ENCODE results near the gene RND3.

Gene RND3

DNA sequence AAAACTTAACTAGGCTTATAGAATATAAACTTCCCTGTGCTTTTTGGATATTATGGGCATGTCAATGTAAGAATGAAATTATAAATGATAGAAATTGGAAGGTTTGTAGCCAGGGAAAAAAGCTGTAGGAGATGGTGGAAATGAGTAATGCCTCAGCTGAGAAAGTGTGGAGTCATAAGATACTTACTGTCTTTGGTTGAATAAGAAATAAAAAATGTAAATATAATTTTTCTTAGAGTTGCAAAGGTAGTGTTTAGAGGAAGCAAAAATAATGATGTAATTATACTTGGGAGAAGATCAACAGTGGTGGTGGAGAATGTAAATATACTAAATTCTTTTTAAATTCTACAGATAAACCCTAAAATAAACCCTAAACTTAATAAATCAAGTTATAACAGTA is 26.2 kb upstream of the RND3 start:
- H3K9me3 Mint-ChIP-seq = peaks cover 2% of the 10 kb centered on the region
- ATAC-seq (ENCODE audit: low read depth) (no peak), DNase-seq (ENCODE audit: low spot score in 2 of 2) (no peak)
- no peaks in the 10 kb centered on the region for H3K27me3 Mint-ChIP-seq
- H3K4me3 Mint-ChIP-seq = no peak overlapping the region
- no peaks in the 10 kb centered on the region for H3K36me3 Mint-ChIP-seq
- no peak overlapping the region for H3K27ac Mint-ChIP-seq
- H3K4me1 Mint-ChIP-seq = no peaks in the 10 kb centered on the region

GRCh38 chr2:150508497-150509137 is 21.1 kb upstream of the RND3 start:
- ATAC-seq (ENCODE audit: low read depth) (no peak), DNase-seq (ENCODE audit: low spot score in 2 of 2) (no peak)
- Mint-ChIP-seq H3K4me1 (no peaks in the 10 kb centered on the region), H3K27ac (no peak overlapping the region), H3K4me3 (no peak overlapping the region), H3K9me3 (no peaks in the 10 kb centered on the region), H3K27me3 (no peaks in the 10 kb centered on the region), H3K36me3 (no peaks in the 10 kb centered on the region)

- Mint-ChIP-seq H3K27ac (no peak overlapping the region), H3K4me3 (no peak overlapping the region), H3K4me1 (no peaks in the 10 kb centered on the region), H3K27me3 (no peaks in the 10 kb centered on the region), H3K9me3 (no peaks in the 10 kb centered on the region), H3K36me3 (no peaks in the 10 kb centered on the region)
- no peak for ATAC-seq (ENCODE audit: low read depth)
- DNase-seq (ENCODE audit: low spot score in 2 of 2) = no peak
Observed at GRCh38 chr2:150507071-150507470, 19.6 kb upstream of the RND3 start.

DNA sequence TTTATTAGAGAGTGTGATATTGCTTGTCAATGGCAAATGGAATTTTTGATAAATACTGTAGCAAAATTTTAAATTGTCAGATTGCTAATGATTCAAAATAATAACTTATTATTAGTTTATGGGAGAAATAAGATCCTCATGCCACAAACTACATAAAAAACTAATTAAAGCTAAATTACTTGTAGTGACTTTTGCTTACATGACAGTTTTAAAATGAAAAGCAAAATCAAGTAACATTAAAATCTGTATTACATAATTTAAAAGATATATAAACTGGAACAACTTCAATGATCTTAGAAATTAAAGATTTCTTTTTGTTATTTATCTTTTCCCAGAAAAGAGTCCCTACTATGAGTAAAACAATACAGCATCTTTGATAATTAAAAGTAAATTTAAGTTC is 17.7 kb upstream of the RND3 start:
- no peaks in the 10 kb centered on the region for H3K36me3 Mint-ChIP-seq
- no peaks in the 10 kb centered on the region for H3K4me1 Mint-ChIP-seq
- no peak for DNase-seq (ENCODE audit: low spot score in 2 of 2)
- no peak overlapping the region for H3K27ac Mint-ChIP-seq
- H3K4me3 Mint-ChIP-seq = no peak overlapping the region
- H3K27me3 Mint-ChIP-seq = no peaks in the 10 kb centered on the region
- no peak for ATAC-seq (ENCODE audit: low read depth)
- H3K9me3 Mint-ChIP-seq = no peaks in the 10 kb centered on the region

DNA sequence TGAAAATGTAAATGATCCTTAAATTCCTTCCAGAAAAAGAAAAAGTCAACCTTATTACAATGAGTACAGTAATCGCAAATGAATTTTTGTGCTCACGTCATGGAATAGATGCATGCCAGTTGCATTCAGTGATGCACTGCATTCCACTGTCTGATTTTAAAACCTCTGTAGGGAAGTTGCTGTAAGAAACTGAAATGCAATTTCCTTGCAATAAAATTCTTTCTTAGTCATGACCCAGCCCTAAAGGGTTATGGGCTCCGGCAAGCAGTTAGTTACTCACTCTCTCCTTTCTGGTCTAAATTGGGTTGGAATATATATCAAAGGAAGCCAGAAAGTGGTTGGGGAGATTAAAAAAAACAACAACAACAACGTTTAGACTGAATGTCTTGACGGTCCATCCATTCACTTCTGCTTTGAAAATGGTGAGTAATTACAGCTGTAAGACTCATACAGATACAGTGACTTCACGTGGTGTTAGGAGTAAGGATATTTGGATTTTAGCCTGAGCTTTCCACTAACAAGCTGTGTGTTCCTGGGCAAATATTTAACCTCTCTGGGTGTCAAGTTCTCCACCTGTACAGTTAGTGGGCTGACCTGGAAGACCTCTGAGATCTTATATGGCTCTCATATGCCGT is 8.6 kb upstream of the RND3 start:
- no peak for ATAC-seq (ENCODE audit: low read depth)
- no peaks in the 10 kb centered on the region for H3K4me1 Mint-ChIP-seq
- H3K36me3 Mint-ChIP-seq = no peaks in the 10 kb centered on the region
- no peak overlapping the region for H3K27ac Mint-ChIP-seq
- no peak for DNase-seq (ENCODE audit: low spot score in 2 of 2)
- H3K27me3 Mint-ChIP-seq = no peaks in the 10 kb centered on the region
- H3K4me3 Mint-ChIP-seq = no peak overlapping the region
- no peaks in the 10 kb centered on the region for H3K9me3 Mint-ChIP-seq

DNA sequence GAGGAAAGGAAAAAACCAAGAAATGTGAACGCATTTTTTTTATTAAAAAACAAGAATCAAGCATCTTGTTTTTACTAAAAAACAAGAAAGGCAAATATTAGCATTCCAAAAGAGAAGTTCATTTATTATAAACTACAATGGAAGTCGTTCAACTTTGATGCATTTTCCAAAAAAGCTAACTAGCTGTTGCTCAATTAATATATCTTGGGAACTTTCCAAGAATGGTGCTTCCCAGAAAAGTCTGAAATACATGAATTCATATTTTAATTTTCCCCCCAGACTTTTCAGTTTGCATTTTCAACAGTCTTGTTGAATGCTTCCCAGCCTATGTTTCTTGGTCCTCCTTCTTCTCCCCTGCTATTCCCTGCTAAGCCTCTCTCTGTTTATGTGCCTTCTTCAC is 7.5 kb upstream of the RND3 start:
- no peak overlapping the region for H3K4me3 Mint-ChIP-seq
- H3K4me1 Mint-ChIP-seq = no peaks in the 10 kb centered on the region
- H3K9me3 Mint-ChIP-seq = peaks cover 3% of the 10 kb centered on the region
- ATAC-seq (ENCODE audit: low read depth) (no peak), DNase-seq (ENCODE audit: low spot score in 2 of 2) (no peak)
- H3K36me3 Mint-ChIP-seq = no peaks in the 10 kb centered on the region
- peaks cover 2% of the 10 kb centered on the region for H3K27me3 Mint-ChIP-seq
- no peak overlapping the region for H3K27ac Mint-ChIP-seq

DNA sequence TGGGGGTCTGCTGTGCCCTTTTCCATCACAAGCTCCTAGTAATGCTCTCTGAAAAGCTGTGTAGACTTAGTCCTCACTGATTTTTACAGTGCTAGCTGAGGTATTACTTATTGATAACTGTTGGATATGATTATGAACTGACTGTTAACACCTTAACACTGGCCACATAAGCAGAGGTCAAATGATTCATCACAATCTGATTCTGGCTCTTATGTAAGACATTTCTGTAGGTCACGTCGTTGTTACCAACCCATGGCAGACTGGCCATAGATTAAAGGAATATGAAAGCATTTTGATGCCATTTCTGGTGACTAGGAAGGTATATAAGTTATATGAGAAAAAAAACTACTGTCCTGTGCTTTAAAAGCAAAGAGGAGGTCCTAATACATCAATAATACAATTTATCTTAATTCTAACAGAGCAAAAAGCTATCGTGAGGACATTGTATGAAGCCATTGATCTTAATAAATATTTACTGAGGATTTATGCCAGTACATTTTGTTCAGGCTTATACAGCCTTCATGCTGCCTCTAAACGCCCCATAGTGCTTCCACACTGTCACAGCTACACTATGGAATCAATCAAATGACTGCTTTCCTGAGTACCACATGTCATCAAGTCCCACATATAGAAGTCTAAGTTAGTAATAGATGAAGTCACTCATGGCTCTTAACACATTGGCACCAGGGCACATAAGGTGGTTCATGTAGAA is 6.9 kb upstream of the RND3 start:
- no peak for DNase-seq (ENCODE audit: low spot score in 2 of 2)
- peaks cover 5% of the 10 kb centered on the region for H3K9me3 Mint-ChIP-seq
- H3K27ac Mint-ChIP-seq = no peak overlapping the region
- no peak overlapping the region for H3K4me3 Mint-ChIP-seq
- H3K27me3 Mint-ChIP-seq = peaks cover 2% of the 10 kb centered on the region
- no peak for ATAC-seq (ENCODE audit: low read depth)
- H3K4me1 Mint-ChIP-seq = no peaks in the 10 kb centered on the region
- H3K36me3 Mint-ChIP-seq = no peaks in the 10 kb centered on the region

DNA sequence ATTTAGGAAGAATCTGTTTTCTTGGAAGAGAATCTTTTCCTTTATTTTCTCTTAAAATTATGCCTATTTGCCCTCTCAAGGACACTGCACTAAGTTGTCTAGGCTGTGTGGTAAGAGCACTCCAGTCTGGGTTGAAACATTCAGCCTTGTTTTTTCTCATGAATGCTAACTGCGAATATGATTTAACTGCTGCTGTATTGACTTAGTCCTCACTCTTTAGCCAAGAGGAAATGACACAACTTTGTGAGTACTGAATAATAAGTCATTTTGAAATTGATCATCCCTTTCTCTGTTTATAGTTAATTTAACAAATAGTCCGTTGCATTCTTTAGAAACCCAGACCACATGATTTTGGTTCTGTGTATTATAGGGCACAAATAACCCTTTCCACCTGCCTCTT is 4.5 kb upstream of the RND3 start:
- Mint-ChIP-seq H3K9me3 (peaks cover 5% of the 10 kb centered on the region), H3K27ac (no peak overlapping the region), H3K4me3 (no peak overlapping the region), H3K27me3 (peaks cover 2% of the 10 kb centered on the region), H3K36me3 (no peaks in the 10 kb centered on the region), H3K4me1 (no peaks in the 10 kb centered on the region)
- DNase-seq (ENCODE audit: low spot score in 2 of 2) (no peak), ATAC-seq (ENCODE audit: low read depth) (no peak)

GRCh38 chr2:150491430-150491829 is 4.0 kb upstream of the RND3 start:
- H3K4me1 Mint-ChIP-seq = peaks cover 5% of the 10 kb centered on the region
- DNase-seq (ENCODE audit: low spot score in 2 of 2) = no peak
- no peak overlapping the region for H3K4me3 Mint-ChIP-seq
- no peak for ATAC-seq (ENCODE audit: low read depth)
- H3K36me3 Mint-ChIP-seq = peaks cover 2% of the 10 kb centered on the region
- no peak overlapping the region for H3K27ac Mint-ChIP-seq
- peaks cover 7% of the 10 kb centered on the region for H3K27me3 Mint-ChIP-seq
- peaks cover 7% of the 10 kb centered on the region for H3K9me3 Mint-ChIP-seq

- H3K27me3 Mint-ChIP-seq = peaks cover 12% of the 10 kb centered on the region
- ATAC-seq (ENCODE audit: low read depth) (no peak), DNase-seq (ENCODE audit: low spot score in 2 of 2) (no peak)
- H3K9me3 Mint-ChIP-seq = peaks cover 7% of the 10 kb centered on the region
- H3K4me3 Mint-ChIP-seq = no peak overlapping the region
- peaks cover 9% of the 10 kb centered on the region for H3K4me1 Mint-ChIP-seq
- no peak overlapping the region for H3K27ac Mint-ChIP-seq
- peaks cover 2% of the 10 kb centered on the region for H3K36me3 Mint-ChIP-seq
Observed at GRCh38 chr2:150490466-150490865, 3.0 kb upstream of the RND3 start.

GRCh38 chr2:150486539-150487484 is 655 bp downstream of the RND3 start:
- Mint-ChIP-seq H3K27ac (no peak overlapping the region), H3K4me3 (no peak overlapping the region), H3K36me3 (peaks cover 2% of the 10 kb centered on the region), H3K4me1 (peaks cover 9% of the 10 kb centered on the region), H3K9me3 (peaks cover 7% of the 10 kb centered on the region), H3K27me3 (peaks cover 17% of the 10 kb centered on the region)
- DNase-seq (ENCODE audit: low spot score in 2 of 2) (no peak), ATAC-seq (ENCODE audit: low read depth) (no peak)

- no peak for ATAC-seq (ENCODE audit: low read depth)
- Mint-ChIP-seq H3K9me3 (peaks cover 7% of the 10 kb centered on the region), H3K27ac (no peak overlapping the region), H3K4me1 (peaks cover 9% of the 10 kb centered on the region), H3K4me3 (no peak overlapping the region), H3K36me3 (peaks cover 2% of the 10 kb centered on the region), H3K27me3 (peaks cover 17% of the 10 kb centered on the region)
- DNase-seq (ENCODE audit: low spot score in 2 of 2) = no peak
Observed at GRCh38 chr2:150485871-150486538, 1.5 kb downstream of the RND3 start.

GRCh38 chr2:150485114-150485870 is 2.2 kb downstream of the RND3 start:
- peaks cover 17% of the 10 kb centered on the region for H3K27me3 Mint-ChIP-seq
- DNase-seq (ENCODE audit: low spot score in 2 of 2) = no peak

More at GRCh38 chr2:150485114-150485870, 2.2 kb downstream of the RND3 start:
- no peak for ATAC-seq (ENCODE audit: low read depth)
- Mint-ChIP-seq H3K4me3 (no peak overlapping the region), H3K4me1 (peaks cover 9% of the 10 kb centered on the region), H3K27ac (no peak overlapping the region), H3K36me3 (peaks cover 2% of the 10 kb centered on the region), H3K9me3 (peaks cover 7% of the 10 kb centered on the region)

Data from memory B cell (primary cell).